HCT116 (cell line): Measurements from ENCODE around the gene NARF. TPM values are rescaled to one million over a fixed set of nuclear protein-coding genes. Genes with fewer than 3 reads are reported as not detected.

ENCODE experiments used
- ATAC-seq: fragments of 200-7000 bp; cut with Tn5 transposase; 2 replicates; pipeline ENCODE4 v1.9.1; 2020; ENCODE audit warnings: mild to moderate bottlenecking, moderate library complexity
- BruUV-seq: library from RNA; stranded (reverse); fragments of 400-500 nt; replicated peaks from 2 replicates; lab custom pipeline; 2021; lab: Mats Ljungman, UMichigan
- CTCF ChIA-PET: fragments of 300-600 bp; sonication (Branson Sonifier 250); formaldehyde crosslinking; loops from one replicate; lab custom pipeline; 2021; ENCODE audit warnings: antibody characterized with exemption; lab: Charles Lee
- POLR2A ChIA-PET: fragments of 300-600, 350-600 bp; sonication (Branson Sonifier 250); formaldehyde crosslinking; loops from one replicate; lab custom pipeline; 2021; ENCODE audit warnings: antibody characterized with exemption; lab: Charles Lee
- RAD21 ChIA-PET, 2 experiments: fragments of 300-600 bp; sonication (Branson Sonifier 250); formaldehyde crosslinking; loops; one replicate each; lab custom pipeline; 2023; ENCODE audit warnings: low total read pairs in 2 of 2; ENCODE audit not compliant: uncharacterized antibody in 2 of 2, unreplicated experiment in 2 of 2, low non-redundant PET in 1 of 2; lab: Charles Lee
- DNase-seq: peaks from one replicate; pipeline ENCODE4 v3.0.0-alpha.2; 2010; ENCODE audit warnings: low read depth, low spot score
- H2AFZ ChIP-seq: fragments of 200-600 bp; shearing (Covaris generic), sonication (generic); 2 replicates; pipeline ENCODE4 v1.6.1; 2017; ENCODE audit warnings: low read depth, mixed run types, mixed read lengths, antibody characterized with exemption, low read length; ENCODE audit not compliant: poor library complexity, severe bottlenecking
- H3K27ac ChIP-seq: 2 replicates; pipeline ENCODE4 v1.5.1; 2012; ENCODE audit warnings: low read depth, low read length
- H3K27me3 ChIP-seq: fragments of 200-600 bp; sonication (generic); 2 replicates; pipeline ENCODE4 v1.6.1; 2016; ENCODE audit warnings: mixed run types, low read length, mixed read lengths; ENCODE audit not compliant: insufficient read depth
- H3K36me3 ChIP-seq, 2 experiments: fragments of 200-500 bp in 1 of 2; fragments of 200-600 bp in 1 of 2; sonication (Bioruptor generic) in 1 of 2; sonication (generic) in 1 of 2; 2 replicates each; pipeline versions ENCODE4 v1.5.1 to v1.6.1; 2014 to 2016; ENCODE audit warnings: low read length in 2 of 2, inconsistent platforms in 1 of 2, mixed read lengths in 1 of 2, mixed run types in 1 of 2; ENCODE audit not compliant: insufficient read depth in 2 of 2, control insufficient read depth in 1 of 2
- H3K4me1 ChIP-seq, 2 experiments: fragments of 200-600 bp in 1 of 2; sonication (generic) in 1 of 2; 2 replicates each; pipeline versions ENCODE4 v1.5.1 to v1.6.1; 2012 to 2017; ENCODE audit warnings: low read length in 2 of 2, inconsistent platforms in 1 of 2, mild to moderate bottlenecking in 1 of 2, mixed read lengths in 1 of 2, mixed run types in 1 of 2, moderate library complexity in 1 of 2; ENCODE audit not compliant: insufficient read depth in 2 of 2, control insufficient read depth in 1 of 2
- H3K4me2 ChIP-seq: fragments of 200-600 bp; sonication (generic); 2 replicates; pipeline ENCODE4 v1.6.1; 2017; ENCODE audit warnings: mixed run types, low read length, mixed read lengths
- H3K4me3 ChIP-seq, 2 experiments: fragments of 200-600 bp in 1 of 2; sonication (generic) in 1 of 2; replicated peaks in 1 of 2; 2 replicates each; pipeline ENCODE4 v1.5.1; 2011 to 2016; ENCODE audit warnings: low read length in 2 of 2, control low read depth in 1 of 2, low read depth in 1 of 2, mild to moderate bottlenecking in 1 of 2, mixed read lengths in 1 of 2, mixed run types in 1 of 2
- H3K79me2 ChIP-seq: fragments of 200-600 bp; sonication (generic); 2 replicates; pipeline ENCODE4 v1.6.1; 2017; ENCODE audit warnings: mild to moderate bottlenecking, mixed run types, low read length, moderate library complexity, mixed read lengths; ENCODE audit not compliant: insufficient read depth
- H3K9ac ChIP-seq: fragments of 200-600 bp; sonication (generic); 2 replicates; pipeline ENCODE4 v1.6.1; 2016; ENCODE audit warnings: low read length, mixed read lengths
- H3K9me2 ChIP-seq: fragments of 200-600 bp; sonication (generic), shearing (Covaris generic); 2 replicates; pipeline ENCODE4 v1.6.1; 2017; ENCODE audit warnings: mixed run types, mild to moderate bottlenecking, moderate library complexity; ENCODE audit not compliant: insufficient read depth
- H3K9me3 ChIP-seq, 2 experiments: fragments of 200-500 bp in 1 of 2; fragments of 200-600 bp in 1 of 2; sonication (Bioruptor generic) in 1 of 2; sonication (generic) in 1 of 2; 2 replicates each; pipeline ENCODE4 v1.6.1; 2014 to 2017; ENCODE audit warnings: low read length in 2 of 2, mixed read lengths in 2 of 2, inconsistent platforms in 1 of 2, low read depth in 1 of 2, mild to moderate bottlenecking in 1 of 2, mixed run types in 1 of 2, moderate library complexity in 1 of 2; ENCODE audit not compliant: control insufficient read depth in 1 of 2, insufficient read depth in 1 of 2
- H4K20me1 ChIP-seq: fragments of 200-600 bp; sonication (generic), shearing (Covaris generic); 2 replicates; pipeline ENCODE4 v1.6.1; 2017; ENCODE audit warnings: mixed run types, mild to moderate bottlenecking, moderate library complexity; ENCODE audit not compliant: insufficient read depth
- EGR1 ChIP-seq: IDR thresholded peaks from 2 replicates; pipeline ENCODE4 v1.6.1; 2012; ENCODE audit warnings: low read depth
- EZH2 ChIP-seq: fragments of 200-600 bp; sonication (generic); IDR thresholded peaks from 2 replicates; pipeline ENCODE4 v1.6.1; 2017; ENCODE audit warnings: antibody characterized with exemption, mixed run types
- EZH2phosphoT487 ChIP-seq: fragments of 200-600 bp; IDR thresholded peaks from 2 replicates; pipeline ENCODE4 v1.6.1; 2018; ENCODE audit warnings: antibody characterized with exemption, borderline replicate concordance
- RAD21 ChIP-seq: IDR thresholded peaks from 2 replicates; pipeline ENCODE4 v1.6.1; 2012; ENCODE audit warnings: low read depth, mild to moderate bottlenecking
- SP1 ChIP-seq: IDR thresholded peaks from 2 replicates; pipeline ENCODE4 v1.6.1; 2012; ENCODE audit warnings: low read depth
- SRF ChIP-seq: IDR thresholded peaks from 2 replicates; pipeline ENCODE4 v1.6.1; 2012; ENCODE audit warnings: low read depth
- TCF7L2 ChIP-seq: IDR thresholded peaks from 2 replicates; pipeline ENCODE4 v1.7.0; 2011; ENCODE audit warnings: borderline replicate concordance, inconsistent platforms; ENCODE audit not compliant: insufficient read depth, insufficient read length; ENCODE audit errors: extremely low read depth
- YY1 ChIP-seq: IDR thresholded peaks from 2 replicates; pipeline ENCODE4 v1.6.1; 2011; ENCODE audit warnings: low read length, low read depth, moderate library complexity, mild to moderate bottlenecking; ENCODE audit not compliant: insufficient replicate concordance; ENCODE audit errors: extremely low read depth
- ZFX ChIP-seq: fragments of 450-650 bp; IDR thresholded peaks from 2 replicates; pipeline ENCODE4 v1.6.1; 2017
- intact Hi-C: fragments of 100-400 bp; cut with micrococcal nuclease; formaldehyde crosslinking; loops from 2 replicates; pipeline ENCODE4 v1.10.0; 2022
- total RNA-seq: library from RNA; stranded (reverse); gene quantifications from one replicate; pipeline ENCODE4 v1.2.1, GENCODE V29; 2021; ENCODE audit not compliant: unreplicated experiment
- TF ChIP-seq, protein P1 (sequence below): IDR thresholded peaks from 2 replicates; pipeline ENCODE4 v1.6.1; 2011; ENCODE audit warnings: mild to moderate bottlenecking, low read length, moderate library complexity; ENCODE audit not compliant: insufficient replicate concordance; ENCODE audit errors: extremely low read depth

The NARF gene
- total RNA-seq, 1 experiment from 2014 or later, result 91.8 TPM

DNA sequence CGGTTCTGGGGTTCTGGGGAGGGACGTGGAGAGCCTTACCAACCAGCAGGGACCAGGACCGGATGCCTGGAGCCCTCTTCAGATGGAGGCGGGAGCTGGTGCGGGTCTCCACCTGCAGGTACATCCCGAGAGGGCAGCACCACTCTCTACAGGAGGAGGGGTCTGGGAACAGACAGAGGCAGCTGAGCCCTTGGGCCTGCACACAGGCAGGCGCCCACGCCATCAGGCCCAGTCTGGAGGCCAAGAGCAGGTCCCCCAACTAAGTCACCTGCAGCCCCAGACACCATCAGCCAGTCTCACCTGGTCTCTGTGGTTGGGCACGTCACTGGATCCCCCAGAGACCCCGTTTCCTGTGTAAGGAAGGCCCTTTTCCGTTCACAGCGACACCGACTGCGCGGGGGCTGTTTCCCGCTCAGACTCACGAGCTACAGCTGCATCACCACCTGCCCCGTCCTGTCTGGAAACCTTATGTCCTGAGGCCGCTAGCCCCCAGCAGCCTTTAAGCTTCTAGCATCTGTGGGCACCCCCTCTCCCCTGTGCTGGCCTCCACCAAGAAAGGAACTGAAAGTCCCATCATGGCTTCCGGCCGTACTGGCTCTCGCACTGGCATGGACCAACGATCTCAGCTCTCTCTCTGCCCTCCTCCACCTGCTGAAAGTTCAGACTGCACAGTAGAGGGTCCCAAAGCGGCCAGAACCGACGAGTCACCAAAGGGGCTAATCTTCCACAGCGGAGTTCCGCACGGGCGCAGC, 9.2 kb upstream of the NARF start:
- CTCF ChIA-PET, result no interaction called here
- ATAC-seq, result no peak

DNA sequence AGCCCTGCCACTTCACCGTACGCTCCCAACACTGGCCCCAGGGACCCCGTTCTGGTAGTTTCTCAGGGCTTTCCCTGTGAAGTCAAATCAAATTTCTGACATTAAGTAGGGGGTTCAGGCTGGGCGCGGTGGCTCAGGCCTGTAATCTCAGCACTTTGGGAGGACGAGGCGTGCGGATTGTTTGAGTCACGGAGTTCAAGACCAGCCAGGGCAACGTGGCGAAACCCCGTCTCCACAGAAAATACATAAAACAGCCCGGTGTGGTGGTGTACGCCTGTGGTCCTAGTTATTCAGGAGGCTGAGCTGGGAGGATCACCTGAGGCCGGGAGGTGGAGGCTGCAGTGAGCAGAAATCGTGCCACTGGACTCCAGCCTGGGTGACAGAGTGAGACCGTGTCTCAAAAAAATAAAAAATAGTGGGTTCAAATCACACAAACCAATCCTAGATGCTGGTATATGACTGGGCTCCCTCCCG, 8.6 kb upstream of the NARF start:
- TF ChIP-seq SRF (no peak), TCF7L2 (no peak), EZH2 (no peak), YY1 (no peak)
- Histone ChIP-seq H3K4me1 (peaks cover 9 to 19% of the 10 kb centered on the region in 2 experiments), H3K27ac (peak overlapping the region; percentile 81), H3K9me2 (no peaks in the 10 kb centered on the region), H3K4me2 (peak overlapping the region; percentile 93), H2AFZ (no peak overlapping the region), H3K9me3 (no peaks in the 10 kb centered on the region), H3K79me2 (peaks cover 15% of the 10 kb centered on the region), H3K27me3 (no peaks in the 10 kb centered on the region), H3K36me3 (peaks cover 0 to 5% of the 10 kb centered on the region in 2 experiments; a peak in 1 of 4 replicates), H3K4me3 (peak overlapping the region; percentile 70 to 100), H4K20me1 (no peaks in the 10 kb centered on the region), H3K9ac (peak overlapping the region; percentile 99)
- ChIA-PET CTCF (no interaction called here), RAD21 (no interaction called here), POLR2A (no interaction called here)
- no TSS peak for BruUV-seq
- peak; percentile 35 for ATAC-seq
- no peak for DNase-seq
- intact Hi-C loops, result loop anchor here (1.0 to 5.0 kb wide), 2 partner anchors 8 to 302 kb away; partner anchors contain the start of genes NARF and TBCD

More for the DNA sequence above, 9.2 kb upstream of the NARF start:
- H3K9me2 ChIP-seq, result no peaks in the 10 kb centered on the region
- H3K79me2 ChIP-seq, result peaks cover 15% of the 10 kb centered on the region
- H4K20me1 ChIP-seq, result no peaks in the 10 kb centered on the region
- intact Hi-C loops, result no loop called here
- TF ChIP-seq ZFX (no peak), EGR1 (no peak), SP1 (no peak), EZH2phosphoT487 (no peak), RAD21 (no peak)
- TF ChIP-seq, protein P1, sequence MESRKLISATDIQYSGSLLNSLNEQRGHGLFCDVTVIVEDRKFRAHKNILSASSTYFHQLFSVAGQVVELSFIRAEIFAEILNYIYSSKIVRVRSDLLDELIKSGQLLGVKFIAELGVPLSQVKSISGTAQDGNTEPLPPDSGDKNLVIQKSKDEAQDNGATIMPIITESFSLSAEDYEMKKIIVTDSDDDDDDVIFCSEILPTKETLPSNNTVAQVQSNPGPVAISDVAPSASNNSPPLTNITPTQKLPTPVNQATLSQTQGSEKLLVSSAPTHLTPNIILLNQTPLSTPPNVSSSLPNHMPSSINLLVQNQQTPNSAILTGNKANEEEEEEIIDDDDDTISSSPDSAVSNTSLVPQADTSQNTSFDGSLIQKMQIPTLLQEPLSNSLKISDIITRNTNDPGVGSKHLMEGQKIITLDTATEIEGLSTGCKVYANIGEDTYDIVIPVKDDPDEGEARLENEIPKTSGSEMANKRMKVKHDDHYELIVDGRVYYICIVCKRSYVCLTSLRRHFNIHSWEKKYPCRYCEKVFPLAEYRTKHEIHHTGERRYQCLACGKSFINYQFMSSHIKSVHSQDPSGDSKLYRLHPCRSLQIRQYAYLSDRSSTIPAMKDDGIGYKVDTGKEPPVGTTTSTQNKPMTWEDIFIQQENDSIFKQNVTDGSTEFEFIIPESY, result no peak
- no peak overlapping the region for H2AFZ ChIP-seq
- ChIA-PET RAD21 (no interaction called here), POLR2A (no interaction called here)
- no peaks in the 10 kb centered on the region for H3K9me3 ChIP-seq
- H3K9ac ChIP-seq, result peak overlapping the region; percentile 99
- no peaks in the 10 kb centered on the region for H3K27me3 ChIP-seq
- TSS peak; percentile 69 for BruUV-seq
- H3K4me2 ChIP-seq, result peak overlapping the region; percentile 93
- H3K27ac ChIP-seq, result peak overlapping the region; percentile 81
- peak overlapping the region; percentile 70 to 100 for H3K4me3 ChIP-seq
- H3K36me3 ChIP-seq, result peaks cover 0 to 5% of the 10 kb centered on the region in 2 experiments; a peak in 1 of 4 replicates
- no peak for DNase-seq
- peaks cover 9 to 19% of the 10 kb centered on the region in 2 experiments for H3K4me1 ChIP-seq
